CD4-positive, alpha-beta T cell treated with Interleukin-4 for 1 hour (primary cell): ENCODE data around the gene TTC4.

Source experiments
- DNase-seq, 2 donors: peaks; one replicate each; pipeline ENCODE4 v3.0.0-alpha.2; 2020 to 2022

The TTC4 gene

GRCh38 chr1:54706419-54706818 lies 9.2 kb upstream of the TTC4 start:
- DNase-seq = no peak

GRCh38 chr1:54708385-54708784 lies 7.3 kb upstream of the TTC4 start:
- DNase-seq = no peak

- DNase-seq = no peak
These were observed 5.9 kb upstream of the TTC4 start for GRCh38 chr1:54709547-54710292.

- DNase-seq = no peak
These were observed 5.2 kb upstream of the TTC4 start for GRCh38 chr1:54710434-54710833.

- DNase-seq = no peak
These were observed 4.8 kb upstream of the TTC4 start for GRCh38 chr1:54710841-54711240.

- DNase-seq = no peak
These were observed 4.1 kb upstream of the TTC4 start for GRCh38 chr1:54711536-54711935.

GRCh38 chr1:54714881-54715492 lies 674 bp upstream of the TTC4 start:
- no peak for DNase-seq

GRCh38 chr1:54716299-54717047 lies 812 bp downstream of the TTC4 start:
- DNase-seq = no peak

GRCh38 chr1:54721719-54722118 lies 6.1 kb downstream of the TTC4 start:
- no peak for DNase-seq

GRCh38 chr1:54723985-54724384 lies 8.3 kb downstream of the TTC4 start:
- no peak for DNase-seq

- DNase-seq = no peak
These were observed 9.1 kb downstream of the TTC4 start for GRCh38 chr1:54724771-54725170.

- DNase-seq = no peak
These were observed 12.4 kb downstream of the TTC4 start for GRCh38 chr1:54728027-54728426.

- no peak for DNase-seq
These were observed 21.0 kb downstream of the TTC4 start for GRCh38 chr1:54736685-54737084.

GRCh38 chr1:54738244-54738643 lies 22.6 kb downstream of the TTC4 start:
- no peak for DNase-seq

- DNase-seq = no peak
These were observed 25.9 kb downstream of the TTC4 start for GRCh38 chr1:54741531-54741930.

- no peak for DNase-seq
These were observed 26.6 kb downstream of the TTC4 start for GRCh38 chr1:54742282-54742681.

- no peak for DNase-seq
These were observed 28.0 kb downstream of the TTC4 start for GRCh38 chr1:54743416-54744226.

- DNase-seq = no peak
These were observed 29.0 kb downstream of the TTC4 start for GRCh38 chr1:54744696-54745095.

GRCh38 chr1:54745274-54745673 lies 29.6 kb downstream of the TTC4 start:
- no peak for DNase-seq

GRCh38 chr1:54745864-54746263 lies 30.2 kb downstream of the TTC4 start:
- no peak for DNase-seq

GRCh38 chr1:54748094-54748835 lies 32.6 kb downstream of the TTC4 start:
- DNase-seq = no peak

- no peak for DNase-seq
These were observed 34.9 kb downstream of the TTC4 start for GRCh38 chr1:54750596-54750995.
